ENCODE measurements around the gene TFDP1. TPM values are rescaled to one million over a fixed set of nuclear protein-coding genes. Genes with fewer than 3 reads are reported as not detected.

TFDP1 gene
- total RNA-seq, 1 experiment from 2014 or later = 49.6 TPM

GRCh38 chr13:113564331-113565023 lies 20.1 kb upstream of the TFDP1 start:
- no peak for DNase-seq (ENCODE audit: extremely low read depth, low read depth)

GRCh38 chr13:113565526-113566226 lies 18.9 kb upstream of the TFDP1 start:
- no peak for DNase-seq (ENCODE audit: extremely low read depth, low read depth)

- DNase-seq (ENCODE audit: extremely low read depth, low read depth) = no peak
Measured at GRCh38 chr13:113566227-113566561, 18.4 kb upstream of the TFDP1 start.

- no peak for DNase-seq (ENCODE audit: extremely low read depth, low read depth)
Measured at GRCh38 chr13:113567681-113568080, 16.9 kb upstream of the TFDP1 start.

GRCh38 chr13:113573065-113573464 lies 11.5 kb upstream of the TFDP1 start:
- DNase-seq (ENCODE audit: extremely low read depth, low read depth) = no peak

GRCh38 chr13:113576597-113576996 lies 8.0 kb upstream of the TFDP1 start:
- no peak for DNase-seq (ENCODE audit: extremely low read depth, low read depth)

- no peak for DNase-seq (ENCODE audit: extremely low read depth, low read depth)
Measured at GRCh38 chr13:113577881-113578435, 6.6 kb upstream of the TFDP1 start.

GRCh38 chr13:113579686-113580085 lies 4.9 kb upstream of the TFDP1 start:
- no peak for DNase-seq (ENCODE audit: extremely low read depth, low read depth)

- no peak for DNase-seq (ENCODE audit: extremely low read depth, low read depth)
Measured at GRCh38 chr13:113581871-113582270, 2.7 kb upstream of the TFDP1 start.

GRCh38 chr13:113582841-113583631 lies 1.5 kb upstream of the TFDP1 start:
- no peak for DNase-seq (ENCODE audit: extremely low read depth, low read depth)

- DNase-seq (ENCODE audit: extremely low read depth, low read depth) = no peak
Measured at GRCh38 chr13:113584870-113585671, 518 bp downstream of the TFDP1 start.

- DNase-seq (ENCODE audit: extremely low read depth, low read depth) = no peak
Measured at GRCh38 chr13:113585896-113586295, 1.3 kb downstream of the TFDP1 start.

- no peak for DNase-seq (ENCODE audit: extremely low read depth, low read depth)
Measured at GRCh38 chr13:113586661-113587479, 2.3 kb downstream of the TFDP1 start.

- DNase-seq (ENCODE audit: extremely low read depth, low read depth) = no peak
Measured at GRCh38 chr13:113588394-113589111, 4.0 kb downstream of the TFDP1 start.

- no peak for DNase-seq (ENCODE audit: extremely low read depth, low read depth)
Measured at GRCh38 chr13:113589251-113589960, 4.9 kb downstream of the TFDP1 start.

GRCh38 chr13:113589961-113590339 lies 5.4 kb downstream of the TFDP1 start:
- no peak for DNase-seq (ENCODE audit: extremely low read depth, low read depth)

GRCh38 chr13:113591750-113592149 lies 7.2 kb downstream of the TFDP1 start:
- no peak for DNase-seq (ENCODE audit: extremely low read depth, low read depth)

GRCh38 chr13:113592571-113592970 lies 8.0 kb downstream of the TFDP1 start:
- DNase-seq (ENCODE audit: extremely low read depth, low read depth) = no peak

All from NCI-H460 (cell line).